Naive thymus-derived CD4-positive, alpha-beta T cell (primary cell): ENCODE results near the gene PDHX. TPM values are rescaled to one million over a fixed set of nuclear protein-coding genes. Genes with fewer than 3 reads are reported as not detected.
A peak's percentile ranks its signal among the peaks of the same experiment; 100 is the strongest.

Source experiments
- ATAC-seq: fragments of 150-1000 bp; cut with Tn5 transposase; 2 replicates; pipeline ENCODE4 v1.10.0; 2021; ENCODE audit warnings: mild to moderate bottlenecking, moderate library complexity
- CTCF ChIA-PET: fragments of 350-600 bp; sonication (Branson Sonifier 250); formaldehyde crosslinking; loops from one replicate; lab custom pipeline; 2021; ENCODE audit warnings: antibody characterized with exemption; lab: Charles Lee
- POLR2A ChIA-PET: fragments of 350-600 bp; sonication (Branson Sonifier 250); formaldehyde crosslinking; loops from one replicate; lab custom pipeline; 2021; ENCODE audit warnings: antibody characterized with exemption, inconsistent platforms; lab: Charles Lee
- DNase-seq, 9 donors: peaks; one replicate each; pipeline versions ENCODE4 v3.0.0 to v3.0.0-alpha.2; 2020 to 2022; ENCODE audit warnings: mixed read lengths in 1 of 9
- H3K27ac ChIP-seq: one replicate; pipeline ENCODE4 v1.7.0; 2013; ENCODE audit warnings: mild to moderate bottlenecking, low read depth, low read length, moderate library complexity
- H3K27me3 ChIP-seq, 2 donors: one replicate each; pipeline ENCODE4 v1.7.0; 2013; ENCODE audit warnings: low read length in 2 of 2, mild to moderate bottlenecking in 2 of 2, moderate library complexity in 2 of 2; ENCODE audit not compliant: control insufficient read depth in 2 of 2, insufficient read depth in 2 of 2
- H3K36me3 ChIP-seq, 3 experiments: 1 replicate in 2 of 3; 2 replicates in 1 of 3; pipeline ENCODE4 v1.7.0; 2013; ENCODE audit warnings: low read length in 3 of 3, mild to moderate bottlenecking in 3 of 3, moderate library complexity in 1 of 3; ENCODE audit not compliant: insufficient read depth in 3 of 3, control insufficient read depth in 2 of 3
- H3K4me1 ChIP-seq, 2 donors: one replicate each; pipeline ENCODE4 v1.7.0; 2013; ENCODE audit warnings: low read length in 2 of 2, mild to moderate bottlenecking in 2 of 2, moderate library complexity in 1 of 2; ENCODE audit not compliant: control insufficient read depth in 2 of 2, insufficient read depth in 2 of 2
- H3K4me3 ChIP-seq: 2 replicates; pipeline ENCODE4 v1.7.0; 2013; ENCODE audit warnings: mild to moderate bottlenecking, low read length
- H3K9me3 ChIP-seq, 3 experiments: 1 replicate in 2 of 3; 2 replicates in 1 of 3; pipeline ENCODE4 v1.7.0; 2013; ENCODE audit warnings: low read length in 3 of 3; ENCODE audit not compliant: control insufficient read depth in 2 of 3
- H3K27ac Mint-ChIP-seq, 9 donors: one replicate each; pipeline ENCODE4 v1.8.0; 2020 to 2022; ENCODE audit warnings: mixed read lengths in 9 of 9, mild to moderate bottlenecking in 8 of 9, moderate library complexity in 5 of 9, inconsistent platforms in 2 of 9
- H3K27me3 Mint-ChIP-seq, 5 donors: one replicate each; pipeline ENCODE4 v1.8.0; 2021 to 2022; ENCODE audit warnings: mixed read lengths in 5 of 5, mild to moderate bottlenecking in 1 of 5
- H3K36me3 Mint-ChIP-seq, 5 donors: one replicate each; pipeline ENCODE4 v1.8.0; 2020 to 2022; ENCODE audit warnings: mixed read lengths in 5 of 5, mild to moderate bottlenecking in 3 of 5, inconsistent platforms in 1 of 5
- H3K4me1 Mint-ChIP-seq, 7 donors: one replicate each; pipeline ENCODE4 v1.8.0; 2020 to 2022; ENCODE audit warnings: mixed read lengths in 7 of 7, mild to moderate bottlenecking in 3 of 7, inconsistent platforms in 1 of 7
- H3K4me3 Mint-ChIP-seq, 10 donors: one replicate each; pipeline ENCODE4 v1.8.0; 2020 to 2022; ENCODE audit warnings: mild to moderate bottlenecking in 10 of 10, mixed read lengths in 10 of 10, moderate library complexity in 6 of 10, inconsistent platforms in 2 of 10
- H3K9me3 Mint-ChIP-seq, 11 donors: one replicate each; pipeline ENCODE4 v1.8.0; 2020 to 2022; ENCODE audit warnings: mixed read lengths in 11 of 11, mild to moderate bottlenecking in 4 of 11, inconsistent platforms in 1 of 11, moderate library complexity in 1 of 11
- intact Hi-C, 2 donors: fragments of 100-400 bp; cut with micrococcal nuclease; formaldehyde crosslinking; loops; one replicate each; pipeline ENCODE4 v1.15.1; 2023
- polyA plus RNA-seq, 2 donors: library from polyadenylated mRNA; unstranded; fragments of 300-500 nt; fragmentation: Illumina TruSeq; gene quantifications; one replicate each; pipeline ENCODE4 v1.2.3, GENCODE V29; 2021
- total RNA-seq, 6 experiments: library from RNA in 5 of 6; stranded (reverse) in 5 of 6; gene quantifications; 1 replicate in 5 of 6; 2 replicates in 1 of 6; pipeline ENCODE4 v1.2.3 and lab custom pipeline; 2021 to 2026

PDHX gene
- total and polyA plus RNA-seq, 7 experiments from 2014 or later: 17.8 to 54.1 (median 26.2) TPM

DNA sequence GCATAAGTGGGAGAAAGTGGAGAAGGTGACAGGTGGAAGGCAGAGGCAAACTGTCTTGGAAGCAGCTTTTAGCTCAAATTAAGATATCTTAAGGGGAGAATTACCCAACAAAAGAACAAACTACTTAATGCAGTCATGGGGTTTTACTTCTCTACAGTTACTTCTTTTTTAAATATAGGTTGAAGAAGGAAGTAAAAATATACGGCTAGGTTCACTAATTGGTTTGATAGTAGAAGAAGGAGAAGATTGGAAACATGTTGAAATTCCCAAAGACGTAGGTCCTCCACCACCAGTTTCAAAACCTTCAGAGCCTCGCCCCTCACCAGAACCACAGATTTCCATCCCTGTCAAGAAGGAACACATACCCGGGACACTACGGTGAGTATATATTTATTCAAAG is 40.8 kb downstream of the PDHX start:
- no peak for DNase-seq
- no peaks in the 10 kb centered on the region for H3K4me1 ChIP-seq
- Mint-ChIP-seq H3K36me3 (peaks cover 5 to 53% (median 22%) of the 10 kb centered on the region in 5 donors), H3K4me3 (no peak overlapping the region), H3K27me3 (no peaks in the 10 kb centered on the region), H3K27ac (peak overlapping the region in 1 of 9 donors; percentile 0), H3K9me3 (no peaks in the 10 kb centered on the region), H3K4me1 (peaks cover 0 to 7% (median 3%) of the 10 kb centered on the region in 7 donors)
- no peak overlapping the region for H3K4me3 ChIP-seq
- no peak overlapping the region for H3K27ac ChIP-seq
- peaks cover 0 to under 1% (median 0%) of the 10 kb centered on the region in 3 experiments for H3K36me3 ChIP-seq
- no peaks in the 10 kb centered on the region for H3K9me3 ChIP-seq
- POLR2A ChIA-PET: no interaction called here
- CTCF ChIA-PET: interaction anchor here (0.9 kb wide), 1 partner anchor 349 kb away, joined by 3 read pairs; no protein-coding TSS in a partner anchor
- intact Hi-C loops: no loop called here
- H3K27me3 ChIP-seq: no peaks in the 10 kb centered on the region
- no peak for ATAC-seq

DNA sequence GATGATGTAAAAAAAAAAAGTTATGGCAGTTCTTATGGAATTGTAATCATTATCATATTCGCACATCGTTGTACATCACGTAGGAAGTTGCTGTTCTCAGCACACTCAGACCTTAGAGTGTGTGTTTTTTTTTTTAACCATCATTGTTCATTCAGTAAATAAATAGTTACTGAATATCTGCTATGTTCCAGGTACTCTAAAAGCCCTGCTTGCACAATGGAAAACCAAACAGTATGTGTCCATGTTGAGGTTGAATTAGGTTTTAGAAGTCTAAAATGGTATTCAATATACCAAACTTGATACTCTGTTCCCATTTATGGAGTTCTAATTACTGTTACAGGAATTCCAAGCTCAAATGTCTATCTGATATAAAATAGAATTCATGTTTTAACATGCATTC is 41.2 kb downstream of the PDHX start:
- no peaks in the 10 kb centered on the region for H3K4me1 ChIP-seq
- Mint-ChIP-seq H3K4me3 (no peak overlapping the region), H3K4me1 (peaks cover 0 to 7% (median 3%) of the 10 kb centered on the region in 7 donors), H3K27me3 (no peaks in the 10 kb centered on the region), H3K9me3 (no peaks in the 10 kb centered on the region), H3K36me3 (peaks cover 5 to 56% (median 22%) of the 10 kb centered on the region in 5 donors), H3K27ac (no peak overlapping the region)
- DNase-seq (no peak), ATAC-seq (no peak)
- H3K27ac ChIP-seq: no peak overlapping the region
- no peak overlapping the region for H3K4me3 ChIP-seq
- H3K36me3 ChIP-seq: peaks cover 0 to 5% (median 0%) of the 10 kb centered on the region in 3 experiments
- POLR2A ChIA-PET: no interaction called here
- H3K27me3 ChIP-seq: no peaks in the 10 kb centered on the region
- no peaks in the 10 kb centered on the region for H3K9me3 ChIP-seq
- intact Hi-C loops: no loop called here
- CTCF ChIA-PET: interaction anchor here (0.9 kb wide), 1 partner anchor 349 kb away, joined by 3 read pairs; no protein-coding TSS in a partner anchor

DNA sequence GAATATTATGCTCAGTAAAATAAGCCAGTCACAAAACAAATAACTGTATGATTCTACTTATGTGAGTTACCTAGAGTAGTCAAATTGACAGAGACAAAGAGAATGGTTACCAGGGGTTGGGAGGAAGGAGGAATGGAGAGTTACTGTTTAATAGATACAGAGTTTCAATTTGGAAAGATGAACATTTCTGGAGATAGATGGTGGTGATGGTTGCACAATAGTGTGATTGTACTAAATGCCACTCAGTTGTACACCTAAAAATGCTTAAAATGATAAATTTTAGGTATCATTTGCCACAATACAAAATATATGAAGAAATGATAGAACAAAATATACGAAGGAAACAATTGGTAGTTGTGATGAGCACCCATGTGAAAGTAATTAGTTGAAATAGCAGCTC is 43.4 kb downstream of the PDHX start:
- H3K4me3 Mint-ChIP-seq: no peak overlapping the region
- no peaks in the 10 kb centered on the region for H3K9me3 Mint-ChIP-seq
- peaks cover 5 to 49% (median 17%) of the 10 kb centered on the region in 5 donors for H3K36me3 Mint-ChIP-seq
- intact Hi-C loops: no loop called here
- H3K27me3 ChIP-seq: no peaks in the 10 kb centered on the region
- peaks cover 0 to 6% (median 0%) of the 10 kb centered on the region in 7 donors for H3K4me1 Mint-ChIP-seq
- no peak overlapping the region for H3K27ac ChIP-seq
- no peak overlapping the region for H3K4me3 ChIP-seq
- DNase-seq: no peak
- no peaks in the 10 kb centered on the region for H3K4me1 ChIP-seq
- no peaks in the 10 kb centered on the region for H3K27me3 Mint-ChIP-seq
- POLR2A ChIA-PET: no interaction called here
- no peak for ATAC-seq
- peaks cover 0 to 19% (median 0%) of the 10 kb centered on the region in 3 experiments for H3K36me3 ChIP-seq
- H3K27ac Mint-ChIP-seq: no peak overlapping the region
- H3K9me3 ChIP-seq: no peaks in the 10 kb centered on the region
- CTCF ChIA-PET: no interaction called here

DNA sequence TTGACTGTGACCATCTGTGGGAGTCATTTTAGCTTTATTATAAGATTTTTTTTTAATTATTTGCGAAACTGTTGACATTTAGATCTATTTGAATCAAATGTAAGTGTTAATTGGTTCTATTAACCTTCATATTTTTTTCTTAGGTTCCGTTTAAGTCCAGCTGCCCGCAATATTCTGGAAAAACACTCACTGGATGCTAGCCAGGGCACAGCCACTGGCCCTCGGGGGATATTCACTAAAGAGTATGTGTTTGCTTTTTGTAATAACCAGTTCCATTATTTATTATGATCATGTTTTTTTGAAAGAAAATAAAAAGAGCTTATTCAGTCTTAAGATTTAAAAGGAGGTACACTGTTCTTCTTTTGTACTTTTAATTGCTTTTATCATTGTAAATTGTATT is 43.9 kb downstream of the PDHX start:
- DNase-seq (no peak), ATAC-seq (no peak)
- Mint-ChIP-seq H3K27me3 (no peaks in the 10 kb centered on the region), H3K4me3 (no peak overlapping the region), H3K4me1 (peaks cover 0 to 6% (median 0%) of the 10 kb centered on the region in 7 donors), H3K36me3 (peaks cover 5 to 49% (median 19%) of the 10 kb centered on the region in 5 donors), H3K9me3 (no peaks in the 10 kb centered on the region), H3K27ac (no peak overlapping the region)
- intact Hi-C loops: no loop called here
- peaks cover 0 to 24% (median 0%) of the 10 kb centered on the region in 3 experiments for H3K36me3 ChIP-seq
- ChIA-PET POLR2A (no interaction called here), CTCF (interaction anchor here (0.6 to 0.7 kb wide), 2 partner anchors 310 to 395 kb away, joined by 3 to 4 read pairs; no protein-coding TSS in a partner anchor)
- no peak overlapping the region for H3K27ac ChIP-seq
- H3K27me3 ChIP-seq: no peaks in the 10 kb centered on the region
- no peak overlapping the region for H3K4me3 ChIP-seq
- H3K4me1 ChIP-seq: no peaks in the 10 kb centered on the region
- H3K9me3 ChIP-seq: no peaks in the 10 kb centered on the region

DNA sequence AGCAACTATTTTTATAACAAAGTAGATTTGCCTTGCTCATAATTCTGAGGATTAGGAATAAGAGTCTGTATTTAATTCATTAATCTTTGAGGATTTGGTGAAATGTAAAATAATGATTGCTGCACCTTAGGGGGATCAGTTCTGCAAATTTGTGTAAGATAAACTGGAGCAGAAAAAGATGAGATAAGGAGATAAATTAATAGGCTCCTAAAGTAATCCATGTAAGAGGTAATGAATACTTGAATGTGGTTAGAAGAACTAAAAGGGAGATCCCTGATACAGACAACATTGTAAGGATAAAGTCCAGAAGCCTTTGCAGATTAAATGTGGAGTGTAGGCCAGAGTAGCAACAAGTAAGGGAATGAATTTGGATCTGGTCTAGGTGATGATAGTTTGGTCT is 45.6 kb downstream of the PDHX start:
- Histone ChIP-seq H3K27me3 (no peaks in the 10 kb centered on the region), H3K9me3 (no peaks in the 10 kb centered on the region), H3K4me3 (no peak overlapping the region), H3K4me1 (no peaks in the 10 kb centered on the region), H3K36me3 (peaks cover 0 to 32% (median 0%) of the 10 kb centered on the region in 3 experiments), H3K27ac (no peak overlapping the region)
- Mint-ChIP-seq H3K4me1 (peaks cover 0 to 2% (median 0%) of the 10 kb centered on the region in 7 donors), H3K9me3 (no peaks in the 10 kb centered on the region), H3K4me3 (no peak overlapping the region), H3K27ac (peak overlapping the region in 1 of 9 donors; percentile 14), H3K36me3 (peaks cover 6 to 59% (median 29%) of the 10 kb centered on the region in 5 donors), H3K27me3 (no peaks in the 10 kb centered on the region)
- intact Hi-C loops: no loop called here
- CTCF ChIA-PET: no interaction called here
- POLR2A ChIA-PET: no interaction called here
- no peak for ATAC-seq
- DNase-seq: no peak

DNA sequence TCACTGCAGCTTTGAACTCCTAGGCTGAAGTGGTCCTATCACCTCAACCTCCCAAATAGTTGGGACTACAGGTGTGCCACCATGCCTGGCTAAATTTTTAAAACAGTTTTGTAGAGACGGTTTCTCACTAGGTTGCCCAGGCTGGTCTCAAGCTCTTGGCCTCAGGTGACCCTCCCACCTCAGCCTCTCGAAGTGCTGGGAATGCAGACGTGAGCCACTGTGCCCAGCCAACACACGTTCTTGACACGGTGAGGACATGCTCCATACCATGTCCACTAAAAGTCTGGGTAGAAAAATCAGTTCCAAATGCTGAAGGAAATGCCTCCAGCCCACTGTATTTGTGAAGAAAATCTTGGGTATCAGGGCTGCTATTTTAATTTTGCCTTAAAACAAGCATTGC is 46.9 kb downstream of the PDHX start:
- Histone ChIP-seq H3K4me1 (no peaks in the 10 kb centered on the region), H3K27ac (no peak overlapping the region), H3K4me3 (no peak overlapping the region), H3K27me3 (no peaks in the 10 kb centered on the region), H3K36me3 (peaks cover 0 to 32% (median 0%) of the 10 kb centered on the region in 3 experiments), H3K9me3 (no peaks in the 10 kb centered on the region)
- ChIA-PET CTCF (no interaction called here), POLR2A (no interaction called here)
- DNase-seq: no peak
- Mint-ChIP-seq H3K4me1 (no peaks in the 10 kb centered on the region), H3K27me3 (no peaks in the 10 kb centered on the region), H3K27ac (no peak overlapping the region), H3K9me3 (no peaks in the 10 kb centered on the region), H3K4me3 (no peak overlapping the region), H3K36me3 (peaks cover 5 to 68% (median 38%) of the 10 kb centered on the region in 5 donors)
- ATAC-seq: no peak
- intact Hi-C loops: no loop called here
